Measurements from ENCODE around the gene PCDHGC4. TPM values are rescaled to one million over a fixed set of nuclear protein-coding genes. Genes with fewer than 3 reads are reported as not detected.

Gene PCDHGC4
- total RNA-seq, 1 donor from 2014 or later: 0.65 TPM

GRCh38 chr5:141524604-141525597 is 40.1 kb downstream of the PCDHGC4 start:
- DNase-seq (ENCODE audit: low spot score) (peak; percentile 93), ATAC-seq (peak; percentile 91)

DNA sequence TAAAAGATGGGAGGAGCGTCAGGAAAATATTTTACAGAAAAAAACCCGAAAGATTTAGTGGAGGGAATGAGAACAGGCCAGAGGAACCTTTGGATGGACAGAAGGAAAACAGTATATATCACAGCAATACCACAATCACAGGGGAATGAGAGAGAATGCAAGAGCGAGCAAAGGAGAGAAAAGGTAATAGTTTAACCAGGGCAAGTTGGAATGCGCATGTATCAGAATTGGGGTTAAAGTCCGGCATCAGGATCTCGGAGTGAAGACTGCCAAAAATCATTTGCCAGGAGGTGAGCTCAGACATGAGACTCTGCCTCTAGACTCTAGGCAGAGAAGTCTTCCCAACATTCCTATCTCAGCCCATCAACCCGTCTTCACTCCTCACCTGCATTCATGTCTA is 40.8 kb downstream of the PCDHGC4 start:
- DNase-seq (ENCODE audit: low spot score) (peak; percentile 67), ATAC-seq (peak; percentile 49)

GRCh38 chr5:141527426-141527825 is 42.6 kb downstream of the PCDHGC4 start:
- DNase-seq (ENCODE audit: low spot score) (no peak), ATAC-seq (no peak)

DNA sequence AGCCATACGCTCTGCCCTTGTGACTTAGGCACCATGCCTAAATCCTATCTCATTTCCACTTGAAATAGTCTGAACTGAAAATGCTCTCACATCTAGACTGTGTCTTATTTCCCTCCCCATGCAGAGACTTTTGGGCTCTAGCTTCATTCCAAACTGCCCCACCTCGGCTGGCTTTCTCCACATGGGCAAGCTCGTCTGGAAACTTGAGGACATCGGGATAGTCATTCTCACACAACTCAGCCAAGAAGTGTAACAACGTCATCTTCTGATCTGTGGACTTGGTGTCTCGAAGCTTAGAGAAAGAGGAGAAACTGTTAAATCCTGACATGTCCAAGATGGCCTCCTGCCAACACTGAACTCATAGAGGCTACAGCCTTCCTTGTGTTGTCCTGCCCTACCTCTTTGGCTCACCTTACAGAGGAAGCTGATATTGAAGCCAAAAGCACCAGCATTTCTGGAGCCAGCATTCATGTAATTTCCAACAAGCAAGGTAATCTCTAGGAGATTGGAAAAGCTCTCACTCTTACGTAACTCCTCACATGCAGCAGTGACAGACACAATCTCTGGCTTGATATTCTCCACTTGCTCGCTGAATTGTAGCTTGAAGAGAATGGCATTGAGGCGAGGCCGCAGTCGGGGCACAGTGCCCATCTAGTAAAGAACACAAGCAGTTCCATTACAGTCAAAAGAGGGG is 43.6 kb downstream of the PCDHGC4 start:
- DNase-seq (ENCODE audit: low spot score) (peak; percentile 63), ATAC-seq (peak; percentile 51)

- DNase-seq (ENCODE audit: low spot score) (no peak), ATAC-seq (no peak)
Observed at GRCh38 chr5:141529002-141529401, 44.2 kb downstream of the PCDHGC4 start.

GRCh38 chr5:141529873-141530272 is 45.0 kb downstream of the PCDHGC4 start:
- ATAC-seq (no peak), DNase-seq (ENCODE audit: low spot score) (no peak)

GRCh38 chr5:141532726-141533125 is 47.9 kb downstream of the PCDHGC4 start:
- DNase-seq (ENCODE audit: low spot score): no peak
- no peak for ATAC-seq

- DNase-seq (ENCODE audit: low spot score) (no peak), ATAC-seq (no peak)
Observed at GRCh38 chr5:141533897-141534296, 49.1 kb downstream of the PCDHGC4 start.

GRCh38 chr5:141534492-141535213 is 49.8 kb downstream of the PCDHGC4 start:
- peak; percentile 21 for ATAC-seq
- no peak for DNase-seq (ENCODE audit: low spot score)

Other genes starting within 250 kb of the PCDHGC4 start
- gene PCDHB15, start 239.6 kb upstream of the PCDHGC4 start, total RNA-seq: 0.38 TPM
- gene SLC25A2, start 181.0 kb upstream of the PCDHGC4 start, total RNA-seq: 0.25 TPM
- 20.6 TPM for gene TAF7, start 164.2 kb upstream of the PCDHGC4 start, total RNA-seq
- 0.10 TPM for gene PCDHGA1, start 154.5 kb upstream of the PCDHGC4 start, total RNA-seq
- gene PCDHGA2, start 146.3 kb upstream of the PCDHGC4 start, total RNA-seq: 1.1 TPM
- gene PCDHGA3, start 141.2 kb upstream of the PCDHGC4 start, total RNA-seq: 0.60 TPM
- gene PCDHGB1, start 134.9 kb upstream of the PCDHGC4 start, total RNA-seq: 0.63 TPM
- 0.53 TPM for gene PCDHGA4, start 130.0 kb upstream of the PCDHGC4 start, total RNA-seq
- gene PCDHGB2, start 125.0 kb upstream of the PCDHGC4 start, total RNA-seq: 0.81 TPM
- gene PCDHGA5, start 120.9 kb upstream of the PCDHGC4 start, total RNA-seq: 0.35 TPM
- gene PCDHGB3, start 114.8 kb upstream of the PCDHGC4 start, total RNA-seq: 0.83 TPM
- 0.68 TPM for gene PCDHGA6, start 111.1 kb upstream of the PCDHGC4 start, total RNA-seq
- gene PCDHGA7, start 102.3 kb upstream of the PCDHGC4 start, total RNA-seq: 0.33 TPM
- 2.2 TPM for gene PCDHGB4, start 97.3 kb upstream of the PCDHGC4 start, total RNA-seq
- gene PCDHGA8, start 92.4 kb upstream of the PCDHGC4 start, total RNA-seq: 0.35 TPM
- gene PCDHGB5, start 87.1 kb upstream of the PCDHGC4 start, total RNA-seq: 4.2 TPM
- 0.65 TPM for gene PCDHGA9, start 82.3 kb upstream of the PCDHGC4 start, total RNA-seq
- gene PCDHGB6, start 77.0 kb upstream of the PCDHGC4 start, total RNA-seq: 2.3 TPM
- 2.2 TPM for gene PCDHGA10, start 72.0 kb upstream of the PCDHGC4 start, total RNA-seq
- gene PCDHGB7, start 67.4 kb upstream of the PCDHGC4 start, total RNA-seq: 2.0 TPM
- gene PCDHGA11, start 64.0 kb upstream of the PCDHGC4 start, total RNA-seq: 0.68 TPM
- gene PCDHGA12, start 54.5 kb upstream of the PCDHGC4 start, total RNA-seq: 1.0 TPM
- gene PCDHGC3, start 9.1 kb upstream of the PCDHGC4 start, total RNA-seq: 8.5 TPM
- gene PCDHGC5, start 4.1 kb downstream of the PCDHGC4 start, total RNA-seq: 0.40 TPM
- 120 TPM for gene DIAPH1, start 134.0 kb downstream of the PCDHGC4 start, total RNA-seq
- 28.7 TPM for gene HDAC3, start 151.8 kb downstream of the PCDHGC4 start, total RNA-seq
- gene RELL2, start 152.0 kb downstream of the PCDHGC4 start, total RNA-seq: 0.96 TPM
- gene FCHSD1, start 166.4 kb downstream of the PCDHGC4 start, total RNA-seq: 1.7 TPM
- 3.3 TPM for gene ARAP3, start 197.2 kb downstream of the PCDHGC4 start, total RNA-seq